HUDEP-2 (cell line): ENCODE results near the gene ENTPD2.
A peak's percentile ranks its signal among the peaks of the same experiment; 100 is the strongest.

Source experiments
- DNase-seq, 76 experiments: peaks; one replicate each; lab custom pipeline; 2025; ENCODE audit not compliant: unreplicated experiment in 76 of 76; lab: John Stamatoyannopoulos, UW

Gene ENTPD2

DNA sequence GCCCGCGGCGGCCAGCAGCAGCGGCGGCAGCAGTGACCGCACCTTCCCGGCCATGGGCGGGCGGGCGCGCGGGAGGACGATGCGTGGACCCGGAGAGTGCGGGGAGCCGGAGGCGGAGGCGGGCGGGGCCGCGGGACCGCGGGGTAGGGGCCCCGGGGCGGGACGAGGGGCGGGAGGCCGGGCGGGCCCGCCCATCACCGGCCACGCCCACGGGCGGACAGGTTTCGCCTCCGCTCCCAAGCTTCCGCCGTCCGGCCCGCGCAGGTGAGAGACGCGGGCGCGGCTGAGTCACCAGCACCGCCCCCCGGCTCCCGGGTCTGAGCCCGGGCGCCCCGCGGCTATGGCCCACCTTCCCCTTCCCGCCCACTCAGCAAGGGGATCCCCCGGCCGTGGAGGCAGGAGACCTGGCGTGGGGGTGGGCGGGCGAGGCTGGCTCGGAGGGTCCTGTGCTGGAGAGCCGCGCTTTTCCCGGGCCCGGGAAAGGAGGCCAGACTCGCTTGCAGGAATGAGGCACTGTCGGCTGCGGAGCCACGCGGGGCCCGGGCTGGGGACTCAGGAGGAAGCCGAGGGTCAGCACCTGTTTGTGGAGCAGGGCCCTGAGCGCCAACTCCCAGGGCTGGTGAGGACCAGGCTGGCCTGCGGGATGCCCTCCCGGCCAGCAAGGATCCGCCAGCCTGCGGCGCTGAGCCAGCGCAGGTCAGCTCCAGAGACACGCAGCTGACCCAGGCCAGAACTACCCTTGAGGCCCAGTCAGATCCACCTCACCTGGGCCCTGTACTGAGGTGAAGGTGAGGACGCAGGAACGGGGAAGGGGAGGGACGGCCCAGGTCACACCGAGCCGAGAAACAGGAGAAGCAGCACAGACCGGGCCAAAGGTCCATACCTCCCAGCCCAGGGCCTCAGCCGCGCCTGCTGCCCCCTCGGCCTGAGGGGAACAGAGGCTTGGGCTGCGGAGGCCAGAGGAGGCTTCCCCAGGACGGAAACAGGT is at the start of gene ENTPD2:
Gene ENTPD2 (minus strand): TSS at position 118 of the 988 bp plus-strand sequence. CDS start 64 bp downstream, at position 54.
- no peak for DNase-seq

DNA sequence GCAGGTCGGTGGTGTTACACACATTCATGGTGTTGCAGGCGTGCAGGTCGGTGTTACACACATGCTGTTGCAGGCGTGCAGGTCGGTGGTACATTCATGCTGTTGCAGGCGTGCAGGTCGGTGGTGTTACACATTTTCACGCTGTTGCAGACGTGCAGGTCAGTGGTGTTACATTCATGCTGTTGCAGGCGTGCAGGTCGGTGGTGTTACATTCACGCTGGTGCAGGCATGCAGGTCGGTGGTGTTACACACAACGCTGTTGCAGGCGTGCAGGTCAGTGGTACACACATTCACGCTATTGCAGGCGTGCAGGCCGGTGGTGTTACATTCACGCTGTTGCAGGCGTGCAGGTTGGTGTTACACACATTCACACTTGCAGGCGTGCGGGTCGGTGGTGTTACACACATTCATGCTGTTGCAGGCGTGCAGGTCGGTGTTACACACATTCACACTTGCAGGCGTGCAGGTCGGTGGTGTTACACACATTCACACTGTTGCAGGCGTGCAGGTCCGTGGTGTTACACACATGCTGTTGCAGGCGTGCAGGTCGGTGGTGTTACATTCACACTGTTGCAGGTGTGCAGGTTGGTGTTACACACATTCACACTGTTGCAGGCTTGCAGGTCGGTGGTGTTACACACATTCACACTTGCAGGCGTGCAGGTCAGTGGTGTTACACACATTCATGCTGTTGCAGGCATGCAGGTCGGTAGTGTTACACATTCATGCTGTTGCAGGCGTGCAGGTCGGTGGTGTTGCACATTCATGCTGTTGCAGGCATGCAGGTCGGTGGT is 49.5 kb upstream of the ENTPD2 start:
- no peak for DNase-seq

DNA sequence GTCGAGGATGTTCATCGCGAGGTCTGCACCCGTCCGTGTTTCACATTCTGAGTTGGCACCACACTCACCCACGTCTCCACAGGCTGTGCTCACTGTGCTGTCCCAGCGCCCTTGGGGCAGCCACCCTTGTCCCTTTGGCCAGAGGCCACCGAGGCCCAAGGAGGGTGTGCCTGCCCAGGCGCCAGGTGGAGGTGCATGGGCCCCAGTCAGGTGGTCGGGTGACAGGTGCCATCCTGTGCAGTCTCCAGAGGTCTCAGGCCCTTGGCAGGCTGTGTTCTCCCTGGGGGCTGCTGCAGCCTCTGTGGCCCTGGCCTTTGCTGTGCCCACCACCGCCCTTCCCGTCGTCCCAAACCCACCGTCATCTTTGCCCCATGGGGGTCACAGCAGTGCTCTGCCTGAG is 45.4 kb upstream of the ENTPD2 start:
- no peak for DNase-seq

DNA sequence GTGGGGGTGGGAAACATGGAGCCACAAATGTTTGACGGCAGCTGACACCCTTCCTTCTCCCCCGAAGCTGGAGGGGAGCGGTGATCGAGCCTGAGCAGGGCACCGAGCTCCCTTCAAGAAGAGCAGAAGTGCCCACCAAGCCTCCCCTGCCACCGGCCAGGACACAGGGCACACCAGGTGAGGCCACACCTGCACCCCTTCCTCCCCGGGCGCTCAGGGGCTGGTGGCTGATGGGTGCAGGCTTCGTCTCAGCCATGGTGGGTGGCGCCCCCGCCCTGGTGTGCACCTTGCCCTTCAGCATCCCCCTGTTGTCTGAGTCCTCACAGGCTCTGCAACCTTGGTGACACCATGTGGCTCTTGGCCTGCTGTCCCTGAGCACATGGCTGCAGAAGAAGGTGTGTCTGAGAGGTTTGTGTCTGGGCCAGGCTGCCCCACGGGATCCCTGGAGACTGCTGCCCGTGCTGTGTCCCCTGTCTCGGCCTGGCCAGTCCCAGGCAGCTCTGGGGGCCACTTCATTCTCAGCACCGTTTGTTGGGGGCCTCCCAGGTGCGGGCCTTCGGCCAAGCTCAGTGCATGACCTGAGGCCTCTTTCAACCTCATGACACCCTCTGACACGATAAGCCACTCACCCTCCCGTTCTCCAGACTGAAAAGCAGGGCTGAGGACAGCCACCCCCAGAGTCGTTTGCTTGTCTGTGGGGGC is 44.1 kb upstream of the ENTPD2 start:
- no peak for DNase-seq

DNA sequence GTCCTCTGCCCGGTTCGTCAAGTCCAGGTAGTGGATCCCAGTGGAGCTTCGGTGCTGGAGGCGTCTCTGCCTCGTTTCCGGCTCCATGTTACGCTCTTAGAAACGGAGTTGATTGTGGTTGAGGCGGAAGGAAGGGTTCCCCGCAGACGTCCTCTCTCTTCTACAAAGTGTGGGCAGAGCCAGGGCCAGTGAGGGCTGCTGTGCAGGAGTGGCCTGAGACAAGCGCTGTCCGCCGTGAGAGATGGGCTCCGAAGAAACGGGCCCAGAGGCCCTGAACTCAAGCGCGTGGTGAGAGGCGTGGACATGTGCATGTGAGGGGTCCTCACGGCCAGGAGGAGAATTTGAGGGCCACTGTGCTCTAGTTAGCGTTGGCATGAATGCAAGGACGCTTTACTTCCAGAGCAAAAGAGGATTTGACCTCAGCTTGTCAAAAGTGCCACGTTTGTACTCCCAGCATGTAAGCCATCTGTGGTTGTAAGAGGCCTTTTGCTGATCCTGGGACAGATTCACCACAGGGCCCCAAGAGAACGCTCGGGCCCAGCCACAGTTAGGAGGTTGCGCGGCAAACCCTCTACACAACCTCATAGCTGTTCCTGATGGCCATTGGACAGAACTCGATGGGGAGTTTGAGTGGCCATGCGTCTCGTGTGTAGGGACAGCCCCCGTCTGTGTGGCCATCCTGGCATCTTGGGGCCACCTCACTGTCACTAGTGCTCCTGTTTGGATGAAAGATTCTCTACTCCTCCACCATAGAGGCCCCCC is 43.1 kb upstream of the ENTPD2 start:
- no peak for DNase-seq

DNA sequence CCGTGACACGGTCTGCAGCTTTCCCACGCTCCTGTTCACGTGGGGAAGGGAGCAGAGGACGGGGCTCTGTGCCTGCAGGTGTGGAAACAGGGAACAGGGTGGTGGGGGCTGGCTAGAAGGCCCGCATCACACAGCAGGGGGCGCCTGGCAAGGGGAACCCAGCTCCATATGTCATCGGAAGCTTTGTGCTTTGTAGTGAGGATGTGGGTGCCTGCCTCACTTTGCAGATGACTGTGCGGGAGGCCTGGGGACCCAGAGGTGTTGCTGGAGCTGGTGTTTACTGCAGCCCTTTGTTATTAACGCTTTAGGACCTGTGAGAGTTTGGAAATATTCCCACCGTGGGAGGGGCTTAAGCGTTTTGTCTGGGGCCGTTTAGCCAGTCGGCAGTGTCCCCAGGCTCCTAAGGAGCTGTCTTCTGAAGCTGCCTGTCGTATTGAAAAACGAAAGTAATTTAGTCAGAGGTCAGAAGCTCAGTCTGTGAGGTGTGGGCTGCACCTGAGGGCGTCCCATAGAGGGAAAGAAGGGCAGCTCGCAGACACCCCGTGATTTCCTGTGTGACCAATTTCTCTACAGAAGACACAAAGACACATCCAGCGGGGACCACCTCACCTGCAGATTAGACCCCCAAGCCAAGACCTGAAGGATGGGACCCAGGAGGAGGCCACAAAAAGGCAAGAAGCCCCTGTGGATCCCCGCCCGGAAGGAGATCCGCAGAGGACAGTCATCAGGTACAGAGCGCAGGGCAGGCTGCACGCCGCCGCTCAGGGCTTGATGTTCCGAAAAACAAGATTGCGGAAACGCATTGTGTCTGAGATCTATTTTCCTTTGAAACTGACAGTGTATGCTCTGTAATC is 42.0 kb upstream of the ENTPD2 start:
- DNase-seq = no peak

DNA sequence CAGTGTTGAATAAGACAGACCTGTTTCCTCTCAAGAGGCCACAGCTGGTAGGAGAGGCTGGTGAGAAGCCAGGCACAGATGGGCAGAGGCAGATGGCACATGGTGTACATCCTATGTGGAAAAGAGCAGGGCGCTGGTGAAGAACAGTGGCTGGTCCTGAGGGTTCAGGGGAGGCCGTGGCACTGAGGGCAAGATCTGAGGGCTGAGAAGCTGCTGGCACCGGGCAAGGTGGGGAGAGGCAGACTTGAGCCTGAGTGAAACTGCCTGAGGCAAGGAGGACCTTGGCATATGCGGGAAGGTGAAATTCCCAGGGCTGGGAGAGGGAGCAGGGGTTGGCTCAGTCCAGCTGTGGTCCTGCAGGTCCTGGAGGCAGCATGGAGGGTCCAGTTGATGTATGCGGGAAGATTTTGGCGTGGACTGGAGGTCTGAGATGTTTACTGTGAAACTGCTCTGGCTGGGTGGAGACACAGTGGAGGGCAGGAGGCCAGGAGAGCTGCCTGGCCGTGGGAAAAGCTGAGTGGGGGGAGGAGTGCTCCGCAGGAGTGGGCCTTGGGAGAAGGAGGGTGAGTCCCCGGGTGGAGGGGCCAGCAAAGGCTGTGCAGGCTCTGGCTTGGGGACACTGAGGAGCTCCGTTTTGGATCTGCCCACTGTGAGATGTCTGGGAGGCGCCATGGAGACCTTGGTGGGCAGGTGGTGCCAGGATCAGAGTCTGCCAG is 35.5 kb upstream of the ENTPD2 start:
- DNase-seq = no peak

DNA sequence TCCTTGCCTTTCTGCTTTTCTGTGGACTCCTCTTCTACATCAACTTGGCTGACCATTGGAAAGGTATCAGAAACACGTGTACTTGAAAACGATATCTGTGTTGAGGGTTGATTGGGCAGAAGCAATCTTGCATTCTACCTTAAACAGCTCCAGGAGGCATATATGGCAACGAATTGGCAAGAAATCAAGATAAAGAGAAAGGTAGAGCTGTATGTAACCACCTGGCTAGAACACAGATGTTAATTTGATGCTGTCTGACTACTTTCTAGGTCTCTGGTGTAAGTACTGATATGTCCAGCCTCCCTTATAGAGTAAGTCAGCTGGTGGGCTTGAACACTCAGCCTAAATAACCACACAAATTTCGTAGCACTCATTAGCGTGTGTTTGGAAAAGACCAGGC is 34.3 kb upstream of the ENTPD2 start:
- no peak for DNase-seq

GRCh38 chr9:137087409-137087925 is 33.6 kb upstream of the ENTPD2 start:
- DNase-seq = peak in 28 of 76 experiments; percentile 6 to 46 (median 28)

DNA sequence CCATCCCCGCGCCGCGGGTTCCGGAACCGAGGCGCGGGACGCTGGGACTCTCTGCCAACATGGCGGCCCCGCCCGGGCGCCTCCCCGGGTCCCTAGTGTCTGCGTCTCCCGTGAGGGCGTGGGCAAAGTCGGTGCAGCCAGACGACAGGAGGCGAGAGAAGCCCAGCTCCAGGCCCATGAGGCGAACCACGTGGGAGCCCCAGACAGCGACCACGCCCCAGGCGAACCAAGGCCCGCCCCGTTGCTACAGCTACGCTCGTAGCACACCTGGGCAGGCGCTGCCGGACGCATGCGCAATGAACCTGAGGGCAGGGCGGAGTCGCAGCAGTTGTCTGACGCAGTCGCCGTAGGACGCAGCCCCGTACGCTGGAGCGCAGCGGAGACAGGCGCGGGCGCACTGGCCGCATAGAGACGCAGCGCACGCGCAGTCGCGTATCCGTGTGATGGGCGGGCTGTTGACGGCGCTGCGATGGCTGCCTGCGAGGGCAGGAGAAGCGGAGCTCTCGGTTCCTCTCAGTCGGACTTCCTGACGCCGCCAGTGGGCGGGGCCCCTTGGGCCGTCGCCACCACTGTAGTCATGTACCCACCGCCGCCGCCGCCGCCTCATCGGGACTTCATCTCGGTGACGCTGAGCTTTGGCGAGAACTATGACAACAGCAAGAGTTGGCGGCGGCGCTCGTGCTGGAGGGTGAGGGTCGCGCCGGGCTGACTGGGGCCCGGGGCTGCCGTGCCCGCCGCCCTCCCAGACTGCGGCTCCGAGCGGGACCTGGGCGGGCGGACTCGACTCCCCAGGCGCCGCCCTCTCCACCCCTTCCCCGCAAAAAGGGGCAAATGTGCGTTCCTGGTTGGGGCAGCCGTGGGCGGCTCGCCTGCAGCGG is 32.9 kb upstream of the ENTPD2 start, which contains the start of gene MAN1B1:
Gene MAN1B1 (plus strand): TSS at position 455 of the 878 bp plus-strand sequence. CDS start 15 bp downstream, at position 470.
- peak in 75 of 76 experiments; percentile 82 to 99 (median 98) for DNase-seq

DNA sequence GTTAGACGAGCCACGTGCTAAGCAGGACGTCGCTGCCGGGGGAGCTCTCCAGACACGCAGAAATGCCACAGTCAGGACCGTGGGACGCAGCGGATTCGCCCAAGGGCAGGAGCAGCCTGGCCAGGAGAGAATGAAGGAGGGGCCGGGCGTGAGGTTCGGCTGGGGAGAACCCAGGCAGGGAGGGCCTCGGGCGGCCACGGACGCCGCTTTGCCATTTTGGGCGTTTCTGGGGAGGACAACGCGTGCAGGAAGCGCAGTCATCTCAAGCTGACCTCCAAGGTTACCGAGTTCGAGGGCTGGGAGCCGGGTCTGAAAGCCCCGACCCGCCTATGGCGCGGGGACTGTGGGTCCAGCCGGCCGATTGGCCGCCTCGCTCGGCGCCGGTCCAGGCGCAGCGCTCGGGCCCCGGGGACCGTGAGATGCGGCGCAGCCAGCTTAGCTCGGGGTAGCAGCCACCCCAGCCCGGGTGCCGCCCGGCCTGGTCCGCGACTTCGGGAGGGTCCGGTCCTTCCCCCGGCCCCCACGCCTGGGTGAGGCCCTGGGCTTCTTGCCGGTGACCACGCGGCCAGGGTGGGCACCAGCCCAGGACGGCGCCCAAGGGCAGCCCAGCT is 32.2 kb upstream of the ENTPD2 start:
- peak in 35 of 76 experiments; percentile 9 to 74 (median 34) for DNase-seq

- DNase-seq = no peak
These were observed 30.7 kb upstream of the ENTPD2 start for GRCh38 chr9:137084526-137084925.

DNA sequence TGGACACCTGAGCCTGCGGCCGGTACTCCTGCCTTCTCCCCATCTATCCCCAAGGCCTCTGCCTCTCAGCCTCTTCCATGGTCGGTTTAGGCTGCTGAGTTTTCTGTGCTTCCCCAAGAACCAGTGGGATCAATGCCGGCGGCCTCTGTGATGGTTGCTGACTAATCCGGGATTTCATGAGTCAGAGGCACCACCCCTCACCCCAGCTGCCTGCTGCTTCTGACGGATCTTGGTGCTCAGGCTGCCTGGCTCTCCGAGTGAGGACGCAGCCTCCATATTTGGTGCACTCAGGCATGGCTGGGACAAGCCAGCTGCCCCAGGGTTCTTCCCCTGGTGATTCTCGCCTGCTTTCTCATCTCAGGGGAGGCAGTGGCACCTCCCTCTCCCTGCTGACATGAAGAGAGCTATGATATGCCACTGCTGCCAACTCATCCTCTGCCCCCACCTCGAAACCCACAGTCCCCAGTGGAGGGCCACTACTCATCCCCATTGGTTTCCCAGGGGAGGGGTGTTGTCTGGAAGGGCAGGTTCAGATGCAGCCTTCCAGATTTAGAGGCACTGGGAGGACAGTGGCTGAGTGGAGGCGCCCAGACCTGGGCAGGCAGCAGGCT is 29.6 kb upstream of the ENTPD2 start:
- DNase-seq = no peak

DNA sequence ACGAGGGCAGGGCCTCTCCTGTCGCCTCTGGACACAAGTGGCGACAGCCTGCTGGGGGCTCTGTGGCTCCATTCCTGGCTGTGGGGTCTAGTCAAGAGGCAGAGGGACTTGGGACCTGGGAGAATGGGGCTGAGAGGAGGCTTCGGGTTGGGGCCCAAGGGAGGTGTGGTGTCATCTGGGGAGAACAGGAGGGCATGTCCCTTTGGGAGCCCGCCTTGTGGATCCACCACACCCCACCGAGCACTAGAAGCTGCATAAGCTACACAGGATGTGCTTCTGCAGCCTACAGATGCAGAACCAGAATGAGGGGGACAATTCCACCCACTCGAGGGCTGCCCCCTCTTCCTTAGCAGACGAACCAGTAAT is 29.0 kb upstream of the ENTPD2 start:
- DNase-seq = no peak

- DNase-seq = no peak
These were observed 28.5 kb upstream of the ENTPD2 start for GRCh38 chr9:137082222-137082924.
